ENCODE data around the gene SPATA2. TPM values are rescaled to one million over a fixed set of nuclear protein-coding genes. Genes with fewer than 3 reads are reported as not detected.
A peak's percentile ranks its signal among the peaks of the same experiment; 100 is the strongest.

The SPATA2 gene
- total and polyA plus RNA-seq, 2 experiments from 2014 or later = 3.1 to 4.6 TPM

GRCh38 chr20:49853640-49854039, 61.7 kb downstream of the SPATA2 start:
- Histone ChIP-seq H3K9ac (no peak overlapping the region), H3K4me1 (ENCODE audit: insufficient read depth) (no peaks in the 10 kb centered on the region), H3K4me3 (no peak overlapping the region), H3K79me2 (ENCODE audit: insufficient read depth) (no peaks in the 10 kb centered on the region), H3K9me3 (ENCODE audit: low read depth) (no peaks in the 10 kb centered on the region), H3K27ac (no peak overlapping the region), H3K4me2 (ENCODE audit: unreplicated experiment) (no peak overlapping the region), H2AFZ (no peak overlapping the region), H4K20me1 (ENCODE audit: insufficient read depth) (no peaks in the 10 kb centered on the region), H3K27me3 (replicated peaks; ENCODE audit: insufficient read depth) (no peaks in the 10 kb centered on the region), H3K36me3 (ENCODE audit: low read depth) (0 out of 2 replicates have a peak, but pooled peaks cover 14% of the 10 kb centered on the region), H3F3A (ENCODE audit: insufficient read depth) (no peaks in the 10 kb centered on the region), H3K9me2 (ENCODE audit: insufficient read depth) (no peaks in the 10 kb centered on the region)
- in situ Hi-C loops (cut with MboI) = no loop called here
- TF ChIP-seq EZH2phosphoT487 (IDR thresholded peaks at IDR 0.05; ENCODE audit: insufficient read depth, low read depth) (no peak), EZH2 (IDR thresholded peaks at IDR 0.05; ENCODE audit: insufficient read depth, poor library complexity, severe bottlenecking) (no peak)
- DNase-seq = peak; percentile 74
- WGBS, 2 experiments (ENCODE audit: low coverage in 1 of 2, low lambda C conversion rate in 2 of 2, missing lambda C conversion rate in 2 of 2) = 57 to 69% methylated on average over 5 of the region's 5 CpGs

Small RNA genes lying within 50 kb of the gene (small RNA-seq; reads per million reads assigned to genes)
- gene RF00017 (ENCODE audit: low read depth, low replicate concordance) (not detected), gene RF00019 (ENCODE audit: low read depth, low replicate concordance) (not detected)

Other genes with a start within 250 kb of the SPATA2 start
- 15.9 and 16.9 TPM in 2 replicates for gene B4GALT5, start 201.7 kb downstream of the SPATA2 start, total RNA-seq (2014; rRNA removed; shearing (Covaris generic))
- gene B4GALT5, start 201.7 kb downstream of the SPATA2 start, polyA plus RNA-seq (2016; fragmentation: Nextera tagmentation; extraction: Ambion mirVana) = 4.2 and 4.5 TPM in 2 replicates
- gene SLC9A8, start 102.7 kb downstream of the SPATA2 start, total RNA-seq (2014; rRNA removed; shearing (Covaris generic)) = 5.0 and 6.3 TPM in 2 replicates
- gene SLC9A8, start 102.7 kb downstream of the SPATA2 start, polyA plus RNA-seq (2016; fragmentation: Nextera tagmentation; extraction: Ambion mirVana) = 3.2 and 4.2 TPM in 2 replicates
- gene RNF114, start 20.9 kb upstream of the SPATA2 start, total RNA-seq (2014; rRNA removed; shearing (Covaris generic)) = 69.6 and 96.0 TPM in 2 replicates
- gene RNF114, start 20.9 kb upstream of the SPATA2 start, polyA plus RNA-seq (2016; fragmentation: Nextera tagmentation; extraction: Ambion mirVana) = 70.4 and 72.7 TPM in 2 replicates
- gene SNAI1, start 67.5 kb upstream of the SPATA2 start, total RNA-seq (2014; rRNA removed; shearing (Covaris generic)) = 2.4 and 7.6 TPM in 2 replicates
- gene SNAI1, start 67.5 kb upstream of the SPATA2 start, polyA plus RNA-seq (2016; fragmentation: Nextera tagmentation; extraction: Ambion mirVana) = 13.4 and 15.7 TPM in 2 replicates
- gene UBE2V1, start 197.6 kb upstream of the SPATA2 start, total RNA-seq (2014; rRNA removed; shearing (Covaris generic)) = 41.7 and 49.1 TPM in 2 replicates
- gene UBE2V1, start 197.6 kb upstream of the SPATA2 start, polyA plus RNA-seq (2016; fragmentation: Nextera tagmentation; extraction: Ambion mirVana) = 186 and 197 TPM in 2 replicates
- 54.6 and 55.7 TPM in 2 replicates for gene PEDS1, start 238.2 kb upstream of the SPATA2 start, total RNA-seq (2014; rRNA removed; shearing (Covaris generic))
- gene PEDS1, start 238.2 kb upstream of the SPATA2 start, polyA plus RNA-seq (2016; fragmentation: Nextera tagmentation; extraction: Ambion mirVana) = 53.9 and 54.0 TPM in 2 replicates

Measured in GM23248 (cell line).